Lower leg skin (tissue), 3 donors: ENCODE data around the gene SNX15.

ENCODE experiments used
- POLR2A ChIP-seq, 2 donors: fragments of 450-650 bp; IDR thresholded peaks; one replicate each; pipeline ENCODE4 v1.6.1; 2016 to 2017; ENCODE audit warnings: antibody characterized with exemption in 2 of 2, mild to moderate bottlenecking in 1 of 2, moderate library complexity in 1 of 2
- TF ChIP-seq, protein P1 (sequence below), 3 donors: fragments of 450-650 bp; IDR thresholded peaks; one replicate each; pipeline ENCODE4 v1.5.1; 2016; ENCODE audit warnings: antibody characterized with exemption in 3 of 3, mild to moderate bottlenecking in 3 of 3, moderate library complexity in 2 of 3

DNA sequence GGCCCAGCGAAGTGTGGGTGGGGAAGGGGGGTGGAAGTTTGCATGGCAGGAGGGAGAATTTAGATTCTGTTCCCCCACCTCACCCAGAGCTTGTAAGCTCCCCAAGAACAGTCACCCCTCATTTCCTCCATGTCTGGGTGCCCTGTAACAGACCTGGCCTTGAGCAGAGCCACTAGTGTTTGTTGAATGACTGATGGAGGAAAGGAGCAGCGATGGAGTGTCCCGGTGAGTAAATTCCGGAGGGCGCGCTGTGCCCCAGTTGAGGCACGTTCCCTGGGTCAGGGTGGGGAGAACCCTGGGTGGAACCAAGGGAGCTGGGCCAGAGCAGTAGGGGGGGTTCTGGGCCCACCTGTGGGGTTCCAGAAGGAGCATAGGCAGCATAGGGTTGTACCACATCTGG, 30.3 kb downstream of the SNX15 start:
- TF ChIP-seq, protein P1, sequence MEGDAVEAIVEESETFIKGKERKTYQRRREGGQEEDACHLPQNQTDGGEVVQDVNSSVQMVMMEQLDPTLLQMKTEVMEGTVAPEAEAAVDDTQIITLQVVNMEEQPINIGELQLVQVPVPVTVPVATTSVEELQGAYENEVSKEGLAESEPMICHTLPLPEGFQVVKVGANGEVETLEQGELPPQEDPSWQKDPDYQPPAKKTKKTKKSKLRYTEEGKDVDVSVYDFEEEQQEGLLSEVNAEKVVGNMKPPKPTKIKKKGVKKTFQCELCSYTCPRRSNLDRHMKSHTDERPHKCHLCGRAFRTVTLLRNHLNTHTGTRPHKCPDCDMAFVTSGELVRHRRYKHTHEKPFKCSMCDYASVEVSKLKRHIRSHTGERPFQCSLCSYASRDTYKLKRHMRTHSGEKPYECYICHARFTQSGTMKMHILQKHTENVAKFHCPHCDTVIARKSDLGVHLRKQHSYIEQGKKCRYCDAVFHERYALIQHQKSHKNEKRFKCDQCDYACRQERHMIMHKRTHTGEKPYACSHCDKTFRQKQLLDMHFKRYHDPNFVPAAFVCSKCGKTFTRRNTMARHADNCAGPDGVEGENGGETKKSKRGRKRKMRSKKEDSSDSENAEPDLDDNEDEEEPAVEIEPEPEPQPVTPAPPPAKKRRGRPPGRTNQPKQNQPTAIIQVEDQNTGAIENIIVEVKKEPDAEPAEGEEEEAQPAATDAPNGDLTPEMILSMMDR (IDR thresholded peaks at IDR 0.05), result no peak
- no peak for TF ChIP-seq POLR2A (IDR thresholded peaks at IDR 0.05)
